IMR-90 (cell line): Measurements from ENCODE around the gene SETD6. TPM values are rescaled to one million over a fixed set of nuclear protein-coding genes. Genes with fewer than 3 reads are reported as not detected.

Source experiments
- ATAC-seq: fragments of 200-7000 bp; cut with Tn5 transposase; 2 replicates; pipeline ENCODE4 v1.9.1; 2020; ENCODE audit warnings: low read depth, mild to moderate bottlenecking, moderate library complexity
- BruUV-seq: library from RNA; stranded (reverse); fragments of 400-500 nt; replicated peaks from 2 replicates; lab custom pipeline; 2021; lab: Mats Ljungman, UMichigan
- CTCF ChIA-PET: fragments of 300-600 bp; formaldehyde crosslinking; extraction: SDS; loops from one replicate; lab custom pipeline; 2021; ENCODE audit warnings: antibody characterized with exemption; lab: Yijun Ruan, JAX
- POLR2A ChIA-PET: fragments of 300-600 bp; sonication (Branson Sonifier 250); formaldehyde crosslinking; loops from one replicate; lab custom pipeline; 2022; ENCODE audit warnings: antibody characterized with exemption; ENCODE audit not compliant: unreplicated experiment; lab: Charles Lee
- DNase-seq: peaks from one replicate; pipeline ENCODE4 v3.0.0; 2013
- H2AFZ ChIP-seq: replicated peaks from 2 replicates; pipeline ENCODE3; 2013; ENCODE audit warnings: low read length, mild to moderate bottlenecking; ENCODE audit not compliant: poor library complexity
- H2AK5ac ChIP-seq: 2 replicates; pipeline ENCODE4 v1.6.1; 2013; ENCODE audit warnings: low read depth, low read length, inconsistent platforms
- H2AK9ac ChIP-seq: replicated peaks from 2 replicates; pipeline ENCODE3; 2013; ENCODE audit warnings: mild to moderate bottlenecking, low read depth, low read length, moderate library complexity; ENCODE audit not compliant: poor library complexity
- H2BK120ac ChIP-seq: 2 replicates; pipeline ENCODE4 v1.6.1; 2013; ENCODE audit warnings: low read depth, low read length, inconsistent platforms
- H2BK15ac ChIP-seq: 3 replicates; pipeline ENCODE4 v1.6.1; 2013; ENCODE audit warnings: low read depth, low read length, inconsistent platforms
- H2BK20ac ChIP-seq: 2 replicates; pipeline ENCODE4 v1.6.1; 2013; ENCODE audit warnings: low read depth, mild to moderate bottlenecking, inconsistent platforms, low read length, moderate library complexity
- H2BK5ac ChIP-seq: 2 replicates; pipeline ENCODE4 v1.6.1; 2013; ENCODE audit warnings: mild to moderate bottlenecking, low read depth, low read length, inconsistent platforms; ENCODE audit not compliant: poor library complexity, severe bottlenecking
- H3K14ac ChIP-seq: replicated peaks from 2 replicates; pipeline ENCODE4 v1.6.1; 2013; ENCODE audit warnings: low read depth, low read length, inconsistent platforms
- H3K18ac ChIP-seq: 2 replicates; pipeline ENCODE4 v1.6.1; 2013; ENCODE audit warnings: low read depth, low read length, control low read depth
- H3K23ac ChIP-seq: 2 replicates; pipeline ENCODE4 v1.6.1; 2013; ENCODE audit warnings: low read depth, low read length, inconsistent platforms
- H3K27ac ChIP-seq: 2 replicates; pipeline ENCODE4 v1.5.1; 2013; ENCODE audit warnings: mild to moderate bottlenecking, control low read depth, low read length; ENCODE audit not compliant: insufficient read depth
- H3K27me3 ChIP-seq: 2 replicates; pipeline ENCODE4 v1.6.1; 2013; ENCODE audit warnings: low read length; ENCODE audit not compliant: control insufficient read depth, insufficient read depth
- H3K36me3 ChIP-seq: 2 replicates; pipeline ENCODE4 v1.6.1; 2013; ENCODE audit warnings: low read length, mixed read lengths; ENCODE audit not compliant: control insufficient read depth, insufficient read depth
- H3K4ac ChIP-seq: 2 replicates; pipeline ENCODE4 v1.6.1; 2013; ENCODE audit warnings: low read depth, low read length, inconsistent platforms
- H3K4me1 ChIP-seq: 2 replicates; pipeline ENCODE4 v1.6.1; 2013; ENCODE audit warnings: low read length, mixed read lengths; ENCODE audit not compliant: control insufficient read depth, insufficient read depth
- H3K4me2 ChIP-seq: 2 replicates; pipeline ENCODE4 v1.6.1; 2013; ENCODE audit warnings: low read depth, mild to moderate bottlenecking, control low read depth, low read length, moderate library complexity
- H3K4me3 ChIP-seq: 2 replicates; pipeline ENCODE4 v1.5.1; 2013; ENCODE audit warnings: low read depth, mild to moderate bottlenecking, control low read depth, low read length, moderate library complexity; ENCODE audit not compliant: insufficient read depth
- H3K56ac ChIP-seq: 2 replicates; pipeline ENCODE4 v1.6.1; 2013; ENCODE audit warnings: low read length, inconsistent platforms; ENCODE audit not compliant: insufficient read depth; ENCODE audit errors: extremely low read depth
- H3K79me1 ChIP-seq, 2 experiments: 2 replicates each; pipeline ENCODE4 v1.6.1; 2013; ENCODE audit warnings: low read length in 2 of 2, inconsistent platforms in 1 of 2, low read depth in 1 of 2
- H3K9ac ChIP-seq: 2 replicates; pipeline ENCODE4 v1.6.1; 2013; ENCODE audit warnings: low read depth, low read length, control low read depth
- H3K9me1 ChIP-seq: 2 replicates; pipeline ENCODE4 v1.6.1; 2013; ENCODE audit warnings: low read length, inconsistent platforms; ENCODE audit not compliant: insufficient read depth
- H3K9me3 ChIP-seq: 2 replicates; pipeline ENCODE4 v1.6.1; 2013; ENCODE audit warnings: low read length; ENCODE audit not compliant: control insufficient read depth, insufficient read depth
- H4K20me1 ChIP-seq: 2 replicates; pipeline ENCODE4 v1.6.1; 2013; ENCODE audit warnings: low read length, inconsistent platforms; ENCODE audit not compliant: insufficient read depth
- H4K5ac ChIP-seq: 2 replicates; pipeline ENCODE4 v1.6.1; 2013; ENCODE audit warnings: mild to moderate bottlenecking, low read depth, low read length, control low read depth
- H4K8ac ChIP-seq, 2 experiments: 2 replicates each; pipeline ENCODE4 v1.6.1; 2013; ENCODE audit warnings: low read depth in 2 of 2, low read length in 2 of 2, control low read depth in 1 of 2, inconsistent platforms in 1 of 2
- H4K91ac ChIP-seq: 2 replicates; pipeline ENCODE4 v1.6.1; 2013; ENCODE audit warnings: low read depth, low read length, inconsistent platforms; ENCODE audit not compliant: insufficient read depth
- CHD1 ChIP-seq: IDR thresholded peaks from 2 replicates; pipeline ENCODE4 v1.6.1; 2012; ENCODE audit warnings: low read depth, low read length, improper control_type of control experiment
- CTCF ChIP-seq: conservative IDR thresholded peaks from 2 replicates; pipeline ENCODE4 v1.5.1; 2012; ENCODE audit warnings: mild to moderate bottlenecking, low read depth, low read length, improper control_type of control experiment
- MAFK ChIP-seq: IDR thresholded peaks from 2 replicates; pipeline ENCODE4 v1.6.1; 2012; ENCODE audit warnings: low read depth, low read length, improper control_type of control experiment
- MAZ ChIP-seq: IDR thresholded peaks from 2 replicates; pipeline ENCODE4 v1.6.1; 2012; ENCODE audit warnings: low read depth, mild to moderate bottlenecking, low read length, improper control_type of control experiment, moderate library complexity, borderline replicate concordance
- MXI1 ChIP-seq: IDR thresholded peaks from 2 replicates; pipeline ENCODE4 v1.6.1; 2012; ENCODE audit warnings: low read depth, mild to moderate bottlenecking, low read length, moderate library complexity, borderline replicate concordance
- POLR2A ChIP-seq: IDR thresholded peaks from 2 replicates; pipeline ENCODE4 v1.6.1; 2012; ENCODE audit warnings: mild to moderate bottlenecking, low read depth, low read length
- RAD21 ChIP-seq: IDR thresholded peaks from 2 replicates; pipeline ENCODE4 v1.6.1; 2012; ENCODE audit warnings: low read length, improper control_type of control experiment
- RFX5 ChIP-seq: IDR thresholded peaks from 2 replicates; pipeline ENCODE4 v1.8.0; 2012; ENCODE audit warnings: low read depth, mild to moderate bottlenecking, low read length, moderate library complexity
- WGBS, 2 experiments: methylation state at CpG; one replicate each; pipeline versions ENCODE4 v1.1.5 to v1.1.7; 2013; ENCODE audit warnings: missing lambda C conversion rate in 2 of 2; ENCODE audit not compliant: insufficient read length in 1 of 2; ENCODE audit errors: extremely low coverage in 2 of 2; 5-methylcytosine and 5-hydroxymethylcytosine counted together
- dilution Hi-C: fragments of 300-500 bp; cut with HindIII; formaldehyde crosslinking; loops from one replicate; pipeline ENCODE4 v1.14.3; 2018; ENCODE audit warnings: low sequenced_read_pairs; ENCODE audit not compliant: unreplicated experiment
- in situ Hi-C: fragments of 300-500 bp; cut with MboI; formaldehyde crosslinking; loops from 3 replicates; pipeline ENCODE4 v1.14.3; 2019; ENCODE audit warnings: low sequenced_read_pairs, inconsistent platforms, mixed read lengths
- intact Hi-C: fragments of 100-400 bp; cut with micrococcal nuclease; formaldehyde crosslinking; loops from 2 replicates; pipeline ENCODE4 v1.10.0; 2022
- polyA plus RNA-seq, 3 experiments: library from polyadenylated mRNA; depleted of rRNA; stranded (reverse); fragments of >200 nt; gene quantifications; 2 replicates each; pipeline ENCODE4 v1.2.3, GENCODE V29; 2012; ENCODE audit warnings: low replicate concordance in 1 of 3
- total RNA-seq: library from RNA; depleted of rRNA; stranded (reverse); fragments of >200 nt; gene quantifications from 2 replicates; pipeline ENCODE4 v1.2.3, GENCODE V29; 2012

Gene SETD6
- total and polyA plus RNA-seq, 2 of the 4 experiments (the other 2 are of a cell fraction) = 3.2 to 6.4 TPM

- no peak for TF ChIP-seq MAZ
- no peak for TF ChIP-seq MAFK
- TF ChIP-seq POLR2A = no peak
Measured at GRCh38 chr16:58500430-58501241, 14.7 kb upstream of the SETD6 start (continued).

GRCh38 chr16:58501242-58502131 lies 13.8 kb upstream of the SETD6 start:
- H2BK5ac ChIP-seq = no peak overlapping the region
- peak overlapping the region; percentile 88 for H2AFZ ChIP-seq
- no peak overlapping the region for H4K5ac ChIP-seq
- no peak overlapping the region for H3K9ac ChIP-seq
- no peak overlapping the region for H2BK120ac ChIP-seq
- intact Hi-C loops (no loop called here), in situ Hi-C loops (no loop called here), dilution Hi-C loops (no loop called here)
- H2AK9ac ChIP-seq = peak overlapping the region; percentile 85
- ChIA-PET CTCF (interaction anchor here (1.1 kb wide), 1 partner anchor 14 kb away, joined by 3 read pairs; no protein-coding TSS in a partner anchor), POLR2A (no interaction called here)
- no peak overlapping the region for H2BK20ac ChIP-seq
- H4K91ac ChIP-seq = no peak overlapping the region
- H3K4me3 ChIP-seq = peak overlapping the region; percentile 25
- peak overlapping the region in 1 of 2 experiments; percentile 47; a peak in 2 of 4 replicates for H4K8ac ChIP-seq
- no peak overlapping the region for H3K56ac ChIP-seq
- H3K14ac ChIP-seq = no peak overlapping the region
- H3K9me1 ChIP-seq = 0 out of 2 replicates have a peak, but pooled peaks cover 4% of the 10 kb centered on the region
- no peak overlapping the region for H2AK5ac ChIP-seq
- no peak for ATAC-seq
- 0 out of 2 replicates have a peak, but pooled peaks cover 3% of the 10 kb centered on the region for H3K36me3 ChIP-seq
- H3K9me3 ChIP-seq = no peaks in the 10 kb centered on the region
- H3K4ac ChIP-seq = no peak overlapping the region
- no peaks in the 10 kb centered on the region for H4K20me1 ChIP-seq
- H3K23ac ChIP-seq = no peak overlapping the region
- H2BK15ac ChIP-seq = no peak overlapping the region
- peak overlapping the region; percentile 79 for H3K4me2 ChIP-seq
- H3K27ac ChIP-seq = no peak overlapping the region
- peaks cover 6% of the 10 kb centered on the region; the same call in 1 of the 2 replicates for H3K4me1 ChIP-seq
- BruUV-seq = no TSS peak
- DNase-seq = no peak
- WGBS, 2 experiments = 38% methylated on average over 6 of the region's 42 CpGs; no CpG with 5 or more reads in 1 of the 2 experiments
- no peak overlapping the region for H3K18ac ChIP-seq
- TF ChIP-seq RAD21 = no peak
- no peak for TF ChIP-seq POLR2A
- no peak for TF ChIP-seq CHD1
- TF ChIP-seq MAZ = no peak
- TF ChIP-seq MXI1 = no peak
- TF ChIP-seq RFX5 = no peak
- no peak for TF ChIP-seq CTCF
- TF ChIP-seq MAFK = no peak
- H3K79me1 ChIP-seq = 0 out of 4 replicates have a peak, but pooled peaks cover 0 to 7% of the 10 kb centered on the region in 2 experiments
- H3K27me3 ChIP-seq = no peaks in the 10 kb centered on the region; the same call in 1 of the 2 replicates
